GM19025 (cell line): Measurements from ENCODE around the gene C1orf159.
"Not testable (repeated sequence)": the region's sequence is repeated elsewhere in the genome, so short reads cannot be mapped to it uniquely, and the experiment has no call there.

Experiments used
- ATAC-seq: cut with Tn5 transposase; IDR thresholded peaks from one replicate; pipeline ENCODE4 v1.9.1; 2021; ENCODE audit warnings: mild to moderate bottlenecking, low read depth, moderate library complexity; ENCODE audit not compliant: unreplicated experiment

C1orf159 gene

DNA sequence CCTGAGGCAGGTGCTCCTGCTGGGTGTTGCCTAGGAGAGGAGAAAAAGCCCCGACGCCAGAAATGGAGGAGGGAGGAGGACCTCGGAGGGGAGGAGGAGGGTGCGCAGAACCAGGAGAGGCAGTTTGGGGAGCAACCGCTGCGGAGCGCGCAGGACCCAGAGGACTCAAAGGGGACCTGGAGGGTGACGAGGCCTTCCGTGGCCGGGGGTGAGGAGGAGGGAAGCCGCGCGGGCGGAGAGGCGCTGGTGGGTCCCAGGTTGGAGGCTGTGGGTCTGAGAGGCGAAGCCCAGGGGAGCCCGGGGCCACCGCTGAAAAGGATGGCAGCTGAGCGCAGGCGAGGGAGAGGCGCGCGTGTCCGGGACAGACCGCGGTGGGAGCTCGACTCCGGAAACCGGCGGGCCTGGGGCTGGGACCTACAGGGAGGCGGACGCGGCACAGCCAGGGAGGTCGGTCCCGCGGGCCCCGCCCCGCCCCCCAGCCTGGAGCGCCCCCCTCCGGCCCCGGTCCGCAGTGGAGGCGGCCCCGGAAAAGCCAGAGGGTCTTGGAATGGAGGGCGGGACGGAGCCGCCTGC lies 56.9 kb downstream of the C1orf159 start:
- peak; percentile 30 for ATAC-seq

DNA sequence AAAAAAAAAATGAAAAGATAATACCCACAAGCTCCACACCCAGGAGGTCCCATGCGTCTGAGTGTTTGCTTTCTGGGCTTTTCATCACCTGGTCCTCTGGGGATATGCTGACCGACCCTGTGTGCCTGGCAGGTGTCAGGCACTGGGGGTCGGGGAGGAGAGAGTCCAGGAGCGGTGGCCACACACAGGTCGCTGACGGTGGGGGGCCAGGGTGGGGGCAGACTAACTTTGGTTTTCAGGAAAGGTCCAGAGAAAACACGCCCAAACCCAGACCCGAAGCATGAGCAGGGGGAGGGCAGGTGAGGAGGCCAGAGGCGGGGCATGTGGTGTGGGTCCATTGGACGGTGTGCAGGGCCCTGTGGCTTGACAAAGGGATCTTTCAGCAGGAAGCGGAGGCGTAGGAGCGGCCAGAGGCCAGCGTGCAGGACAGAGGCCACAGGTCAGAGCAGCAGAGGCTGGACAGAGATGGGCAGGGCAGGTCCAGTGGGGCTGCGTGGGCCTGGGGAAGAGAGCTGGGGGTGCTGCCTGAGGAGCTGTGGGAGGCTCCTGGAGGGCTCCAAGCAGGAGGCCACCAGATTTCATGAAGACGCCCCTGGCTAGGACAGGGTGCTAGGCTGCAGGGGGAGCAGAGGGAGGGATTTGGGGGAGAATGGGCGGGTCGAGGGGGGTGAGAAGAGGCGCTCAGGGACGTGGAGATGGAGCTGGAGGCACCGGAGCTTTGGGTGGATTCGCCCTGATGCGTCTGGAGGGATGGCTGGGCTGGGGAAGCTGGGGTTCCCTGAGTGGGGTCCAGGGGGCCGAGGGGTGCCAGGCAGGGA lies 57.6 kb downstream of the C1orf159 start:
- ATAC-seq, result no peak

DNA sequence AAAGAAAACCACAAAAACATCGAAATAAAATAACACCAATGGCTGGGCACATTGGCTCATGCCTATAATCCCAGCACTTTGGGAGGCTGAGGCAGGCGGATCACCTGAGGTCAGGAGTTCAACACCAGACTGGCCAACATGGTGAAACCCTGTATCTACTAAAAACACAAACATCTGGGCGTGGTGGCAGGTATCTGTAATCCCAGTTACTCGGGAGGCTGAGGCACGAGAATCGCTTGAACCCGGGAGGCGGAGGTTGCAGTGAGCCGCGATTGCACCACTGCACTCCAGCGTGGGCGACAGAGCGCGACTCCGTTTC lies 58.2 kb downstream of the C1orf159 start:
- not testable (repeated sequence) for ATAC-seq

DNA sequence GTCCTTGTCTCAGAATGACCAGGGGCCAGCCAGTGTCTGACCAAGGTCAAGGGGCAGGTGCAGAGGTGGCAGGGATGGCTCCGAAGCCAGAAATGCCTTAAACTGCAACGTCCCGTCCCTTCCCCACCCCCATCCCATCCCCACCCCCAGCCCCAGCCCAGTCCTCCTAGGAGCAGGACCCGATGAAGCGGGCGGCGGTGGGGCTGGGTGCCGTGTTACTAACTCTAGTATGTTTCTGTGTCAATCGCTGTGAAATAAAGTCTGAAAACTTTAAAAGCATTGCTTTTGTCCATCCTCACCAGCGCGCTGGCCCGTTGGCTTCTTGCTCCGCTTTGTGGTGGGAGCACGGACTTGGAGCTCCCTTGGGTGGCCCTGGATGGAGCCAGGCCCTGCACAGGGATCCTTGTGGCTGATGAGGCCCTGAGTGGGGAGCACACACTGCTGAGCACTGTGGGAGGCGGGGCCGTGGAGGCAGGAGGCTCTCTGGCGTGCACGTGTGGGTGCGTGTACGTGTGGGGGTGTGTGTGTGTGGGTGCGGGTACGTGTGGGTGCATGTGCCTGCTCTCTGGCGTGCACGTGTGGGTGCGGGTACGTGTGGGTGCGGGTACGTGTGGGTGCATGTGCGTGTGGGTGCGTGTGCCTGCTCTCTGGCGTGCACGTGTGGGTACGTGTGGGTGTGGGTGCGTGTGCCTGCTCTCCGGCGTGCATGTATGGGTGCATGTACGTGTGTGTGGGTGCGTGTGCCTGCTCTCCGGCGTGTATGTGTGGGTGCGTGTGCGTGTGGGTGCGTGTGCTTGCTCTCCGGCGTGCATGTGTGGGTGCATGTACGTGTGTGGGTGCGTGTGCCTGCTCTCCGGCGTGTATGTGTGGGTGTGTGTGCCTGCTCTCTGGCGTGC lies 59.8 kb downstream of the C1orf159 start:
- ATAC-seq, result no peak

DNA sequence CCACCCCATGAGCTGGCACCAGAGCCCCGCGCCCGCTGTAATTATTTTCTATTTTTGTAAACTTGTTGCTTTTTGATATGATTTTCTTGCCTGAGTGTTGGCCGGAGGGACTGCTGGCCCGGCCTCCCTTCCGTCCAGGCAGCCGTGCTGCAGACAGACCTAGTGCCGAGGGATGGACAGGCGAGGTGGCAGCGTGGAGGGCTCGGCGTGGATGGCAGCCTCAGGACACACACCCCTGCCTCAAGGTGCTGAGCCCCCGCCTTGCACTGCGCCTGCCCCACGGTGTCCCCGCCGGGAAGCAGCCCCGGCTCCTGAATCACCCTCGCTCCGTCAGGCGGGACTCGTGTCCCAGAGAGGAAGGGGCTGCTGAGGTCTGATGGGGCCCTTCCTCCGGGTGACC lies 60.9 kb downstream of the C1orf159 start:
- no peak for ATAC-seq

DNA sequence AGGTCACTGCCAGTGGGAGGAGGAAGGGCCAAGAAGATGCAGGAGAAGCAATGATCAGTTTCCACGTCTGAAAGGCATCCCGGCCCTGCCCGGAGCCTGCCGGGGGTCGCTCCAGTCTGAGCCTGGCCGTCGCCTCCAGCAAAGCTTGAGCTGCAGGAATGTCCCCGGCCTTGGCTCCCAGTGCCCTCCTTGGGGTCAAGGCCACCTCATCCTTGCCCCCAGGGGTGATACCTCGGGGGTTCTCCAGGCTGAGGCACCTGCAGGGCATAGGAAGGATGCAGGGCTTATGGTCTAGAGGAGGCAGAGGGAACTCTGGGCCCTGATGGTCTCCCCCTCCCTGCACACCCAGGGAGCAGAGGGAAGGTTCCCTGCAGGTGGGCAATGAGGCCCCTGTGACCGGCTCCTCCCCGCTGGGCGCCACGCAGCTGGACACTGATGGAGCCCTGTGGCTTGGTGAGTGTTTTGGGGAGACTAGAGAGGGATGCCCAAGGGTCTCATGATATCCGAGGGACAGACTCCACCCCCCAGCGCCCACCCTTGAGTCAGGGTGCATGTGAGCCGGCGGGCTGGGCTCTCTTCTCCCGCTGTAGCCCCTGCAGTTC lies 61.7 kb downstream of the C1orf159 start:
- ATAC-seq, result no peak

DNA sequence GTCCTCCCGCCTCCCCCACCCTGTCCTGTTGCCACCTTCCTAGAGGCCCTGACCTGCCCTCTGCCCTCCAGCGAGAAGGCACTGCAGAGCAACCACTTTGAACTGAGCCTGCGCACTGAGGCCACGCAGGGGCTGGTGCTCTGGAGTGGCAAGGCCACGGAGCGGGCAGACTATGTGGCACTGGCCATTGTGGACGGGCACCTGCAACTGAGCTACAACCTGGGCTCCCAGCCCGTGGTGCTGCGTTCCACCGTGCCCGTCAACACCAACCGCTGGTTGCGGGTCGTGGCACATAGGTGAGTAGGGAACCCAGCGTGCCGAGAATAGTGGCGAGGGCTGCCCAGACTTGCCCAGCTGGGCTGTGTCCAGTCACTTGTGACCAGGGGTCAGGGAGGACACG lies 62.2 kb downstream of the C1orf159 start:
- no peak for ATAC-seq

DNA sequence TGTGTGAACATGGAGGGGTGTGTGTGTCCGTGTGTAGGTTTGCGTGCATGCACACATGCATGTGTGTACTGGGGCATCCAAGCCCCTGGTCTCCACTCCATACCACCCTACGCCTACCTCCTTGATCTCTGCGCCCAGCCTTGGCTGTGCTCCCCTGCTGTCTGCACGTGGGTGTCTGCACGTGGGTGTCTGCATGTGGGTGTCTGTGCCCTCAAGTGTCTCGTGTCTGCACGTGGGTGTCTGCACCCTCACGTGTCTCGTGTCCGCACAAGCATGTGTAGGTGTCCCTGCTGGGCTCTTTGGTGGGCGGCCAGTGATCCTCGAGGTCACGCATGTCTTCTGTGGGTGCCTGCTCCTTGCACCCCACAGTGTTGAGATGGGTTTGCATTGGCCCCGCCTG lies 62.9 kb downstream of the C1orf159 start:
- no peak for ATAC-seq

DNA sequence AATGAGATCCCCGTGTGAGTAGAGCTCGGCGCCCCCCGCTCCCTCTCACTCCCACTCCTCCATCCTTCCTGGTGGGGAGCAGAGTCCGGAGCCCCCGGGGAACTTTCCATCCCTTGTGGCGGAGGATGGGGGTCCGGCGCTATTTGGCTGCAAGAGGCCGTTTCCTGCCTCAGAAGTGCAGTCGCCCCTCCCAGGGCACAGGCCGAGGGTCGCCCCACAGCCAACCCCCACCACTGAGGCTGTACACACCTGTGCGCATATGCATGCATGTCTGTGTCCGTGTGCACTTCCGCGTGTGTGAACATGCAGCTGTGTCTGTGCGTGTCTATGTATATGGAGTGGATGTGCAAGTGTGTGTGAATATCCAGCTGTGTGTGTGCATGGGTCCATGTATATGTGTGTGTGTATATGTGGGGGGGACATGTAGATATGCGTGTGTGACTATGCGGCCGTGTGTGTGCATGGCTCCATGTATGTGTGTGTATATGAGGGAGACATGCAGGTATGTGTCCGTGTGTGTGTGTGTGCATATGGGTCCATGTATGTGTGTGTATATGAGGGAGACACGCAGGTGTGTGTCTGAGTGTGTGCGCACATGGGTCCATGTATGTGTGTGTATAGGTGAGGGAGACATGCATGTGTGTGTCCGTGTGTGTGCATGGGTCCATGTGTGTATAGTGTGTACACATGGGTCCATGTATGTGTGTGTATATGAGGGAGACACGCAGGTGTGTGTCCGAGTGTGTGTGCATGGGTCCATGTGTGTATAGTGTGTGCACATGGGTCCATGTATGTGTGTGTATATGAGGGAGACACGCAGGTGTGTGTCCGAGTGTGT lies 63.7 kb downstream of the C1orf159 start:
- no peak for ATAC-seq

DNA sequence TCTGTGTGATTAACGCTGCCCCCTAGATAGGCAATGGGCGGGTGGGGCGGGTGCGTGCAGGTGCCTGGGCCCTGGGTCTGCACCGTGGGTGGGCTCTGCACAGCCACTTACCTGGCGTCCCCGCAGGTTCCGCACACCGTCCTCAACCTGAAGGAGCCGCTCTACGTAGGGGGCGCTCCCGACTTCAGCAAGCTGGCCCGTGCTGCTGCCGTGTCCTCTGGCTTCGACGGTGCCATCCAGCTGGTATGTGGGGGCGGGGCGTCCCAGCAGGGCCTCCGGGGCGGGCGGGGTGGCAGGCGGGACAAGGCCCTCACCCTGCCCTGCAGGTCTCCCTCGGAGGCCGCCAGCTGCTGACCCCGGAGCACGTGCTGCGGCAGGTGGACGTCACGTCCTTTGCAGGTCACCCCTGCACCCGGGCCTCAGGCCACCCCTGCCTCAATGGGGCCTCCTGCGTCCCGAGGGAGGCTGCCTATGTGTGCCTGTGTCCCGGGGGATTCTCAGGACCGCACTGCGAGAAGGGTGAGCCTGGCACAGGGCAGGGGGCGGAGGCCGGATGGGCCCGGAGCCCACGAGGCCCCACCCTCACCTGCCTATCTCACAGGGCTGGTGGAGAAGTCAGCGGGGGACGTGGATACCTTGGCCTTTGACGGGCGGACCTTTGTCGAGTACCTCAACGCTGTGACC lies 64.6 kb downstream of the C1orf159 start:
- ATAC-seq, result no peak

DNA sequence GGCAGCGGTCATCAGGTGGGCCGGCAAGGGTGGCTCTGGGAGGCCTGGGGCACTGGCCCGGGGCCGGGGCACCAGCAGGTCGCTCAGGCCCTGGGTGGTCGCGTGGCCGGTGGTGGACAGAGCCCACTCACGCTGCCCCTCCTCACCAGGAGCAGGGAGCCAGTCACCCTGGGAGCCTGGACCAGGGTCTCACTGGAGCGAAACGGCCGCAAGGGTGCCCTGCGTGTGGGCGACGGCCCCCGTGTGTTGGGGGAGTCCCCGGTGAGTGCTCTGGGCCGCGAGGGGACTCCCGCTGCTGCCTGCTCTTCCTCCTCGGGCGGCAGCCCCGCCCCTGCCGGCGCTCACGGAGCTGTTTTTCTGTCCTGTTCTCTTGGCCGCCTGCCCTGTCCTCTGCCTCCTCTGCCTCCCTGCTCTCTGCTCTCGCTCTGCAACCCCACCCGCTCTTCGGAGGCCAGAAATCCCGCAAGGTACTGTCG lies 65.3 kb downstream of the C1orf159 start:
- no peak for ATAC-seq

DNA sequence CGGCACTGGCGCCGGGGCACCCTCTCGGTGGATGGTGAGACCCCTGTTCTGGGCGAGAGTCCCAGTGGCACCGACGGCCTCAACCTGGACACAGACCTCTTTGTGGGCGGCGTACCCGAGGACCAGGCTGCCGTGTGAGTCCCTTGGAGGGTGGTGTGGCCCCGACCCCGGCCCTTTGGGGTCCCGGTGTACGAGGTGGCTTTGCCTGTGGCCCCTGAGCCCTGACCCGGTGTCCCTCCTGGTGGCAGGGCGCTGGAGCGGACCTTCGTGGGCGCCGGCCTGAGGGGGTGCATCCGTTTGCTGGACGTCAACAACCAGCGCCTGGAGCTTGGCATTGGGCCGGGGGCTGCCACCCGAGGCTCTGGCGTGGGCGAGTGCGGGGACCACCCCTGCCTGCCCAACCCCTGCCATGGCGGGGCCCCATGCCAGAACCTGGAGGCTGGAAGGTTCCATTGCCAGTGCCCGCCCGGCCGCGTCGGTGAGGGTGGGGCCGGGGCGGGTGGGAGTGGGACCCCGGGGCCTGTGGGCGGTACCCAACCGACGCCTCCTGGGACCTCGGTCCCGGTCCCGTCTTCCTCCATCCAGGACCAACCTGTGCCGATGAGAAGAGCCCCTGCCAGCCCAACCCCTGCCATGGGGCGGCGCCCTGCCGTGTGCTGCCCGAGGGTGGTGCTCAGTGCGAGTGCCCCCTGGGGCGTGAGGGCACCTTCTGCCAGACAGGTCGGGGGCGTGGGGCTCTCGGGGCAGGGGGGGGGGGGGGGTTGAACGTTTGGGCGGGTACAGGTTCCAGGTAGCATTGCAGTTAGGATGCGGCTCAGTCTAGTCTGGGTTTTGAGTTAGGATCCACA lies 66.3 kb downstream of the C1orf159 start:
- no peak for ATAC-seq

DNA sequence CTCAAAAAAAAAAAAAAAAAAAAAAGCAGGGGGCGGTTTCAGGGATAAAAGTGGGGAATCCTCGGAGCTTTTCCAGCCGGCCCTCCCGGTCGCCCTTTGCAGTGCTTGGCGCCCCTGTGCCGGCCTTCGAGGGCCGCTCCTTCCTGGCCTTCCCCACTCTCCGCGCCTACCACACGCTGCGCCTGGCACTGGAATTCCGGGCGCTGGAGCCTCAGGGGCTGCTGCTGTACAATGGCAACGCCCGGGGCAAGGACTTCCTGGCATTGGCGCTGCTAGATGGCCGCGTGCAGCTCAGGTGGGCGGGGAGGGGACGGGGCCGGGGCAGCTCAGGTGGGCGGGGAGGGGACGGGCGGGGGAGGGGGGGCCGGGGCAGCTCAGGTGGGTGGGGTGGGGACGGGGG lies 67.1 kb downstream of the C1orf159 start:
- ATAC-seq, result no peak

DNA sequence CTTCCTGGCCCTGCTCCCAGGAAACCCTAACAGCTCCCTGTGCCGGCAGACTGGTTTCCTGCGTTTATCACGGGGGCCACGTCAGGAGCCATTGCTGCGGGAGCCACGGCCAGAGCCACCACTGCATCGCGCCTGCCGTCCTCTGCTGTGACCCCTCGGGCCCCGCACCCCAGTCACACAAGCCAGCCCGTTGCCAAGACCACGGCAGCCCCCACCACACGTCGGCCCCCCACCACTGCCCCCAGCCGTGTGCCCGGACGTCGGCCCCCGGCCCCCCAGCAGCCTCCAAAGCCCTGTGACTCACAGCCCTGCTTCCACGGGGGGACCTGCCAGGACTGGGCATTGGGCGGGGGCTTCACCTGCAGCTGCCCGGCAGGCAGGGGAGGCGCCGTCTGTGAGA lies 67.9 kb downstream of the C1orf159 start:
- no peak for ATAC-seq

DNA sequence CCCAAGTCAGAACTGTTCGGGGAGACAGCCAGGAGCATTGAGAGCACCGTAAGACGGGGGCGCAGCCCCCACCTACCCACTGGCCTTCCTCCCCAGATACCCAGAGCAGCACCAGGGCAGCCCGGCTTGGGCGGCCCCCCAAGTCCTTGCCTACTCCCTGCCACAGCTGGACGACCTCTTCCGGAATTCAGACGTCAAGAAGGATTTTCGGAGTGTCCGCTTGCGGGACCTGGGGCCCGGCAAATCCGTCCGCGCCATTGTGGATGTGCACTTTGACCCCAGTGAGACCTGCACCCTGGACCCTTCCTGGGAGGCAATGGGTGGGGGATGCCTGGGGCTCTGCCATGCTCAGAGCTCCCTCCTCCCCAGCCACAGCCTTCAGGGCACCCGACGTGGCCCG lies 68.5 kb downstream of the C1orf159 start:
- no peak for ATAC-seq

DNA sequence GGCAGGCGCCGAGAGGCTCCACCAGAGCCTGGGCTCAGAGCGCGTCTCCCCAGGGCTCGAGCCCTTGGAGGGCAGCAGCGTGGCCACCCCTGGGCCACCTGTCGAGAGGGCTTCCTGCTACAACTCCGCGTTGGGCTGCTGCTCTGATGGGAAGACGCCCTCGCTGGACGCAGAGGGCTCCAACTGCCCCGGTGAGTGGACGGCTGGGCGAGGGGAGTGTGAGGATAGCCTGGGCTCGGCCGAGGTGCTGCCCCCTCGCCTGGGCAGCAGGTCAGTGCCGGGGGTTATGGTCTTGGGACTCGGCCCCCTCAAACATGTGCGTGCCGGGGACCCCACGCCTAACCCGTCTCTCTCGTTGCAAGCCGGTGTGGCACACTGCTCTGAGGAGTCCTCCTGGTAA lies 69.1 kb downstream of the C1orf159 start:
- no peak for ATAC-seq

DNA sequence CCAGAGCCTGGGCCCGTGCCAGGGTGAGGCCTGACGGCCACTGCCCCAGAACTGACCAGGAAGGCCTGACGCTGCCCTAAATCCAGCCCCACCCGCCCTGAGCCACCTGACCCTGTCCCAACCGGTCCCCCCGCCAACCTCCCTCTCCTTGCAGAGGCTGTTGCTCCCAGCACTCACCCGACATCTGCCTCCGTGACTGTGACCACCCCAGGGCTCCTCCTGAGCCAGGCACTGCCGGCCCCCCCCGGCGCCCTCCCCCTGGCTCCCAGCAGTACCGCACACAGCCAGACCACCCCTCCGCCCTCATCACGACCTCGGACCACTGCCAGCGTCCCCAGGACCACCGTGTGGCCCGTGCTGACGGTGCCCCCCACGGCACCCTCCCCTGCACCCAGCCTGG lies 69.6 kb downstream of the C1orf159 start:
- no peak for ATAC-seq

DNA sequence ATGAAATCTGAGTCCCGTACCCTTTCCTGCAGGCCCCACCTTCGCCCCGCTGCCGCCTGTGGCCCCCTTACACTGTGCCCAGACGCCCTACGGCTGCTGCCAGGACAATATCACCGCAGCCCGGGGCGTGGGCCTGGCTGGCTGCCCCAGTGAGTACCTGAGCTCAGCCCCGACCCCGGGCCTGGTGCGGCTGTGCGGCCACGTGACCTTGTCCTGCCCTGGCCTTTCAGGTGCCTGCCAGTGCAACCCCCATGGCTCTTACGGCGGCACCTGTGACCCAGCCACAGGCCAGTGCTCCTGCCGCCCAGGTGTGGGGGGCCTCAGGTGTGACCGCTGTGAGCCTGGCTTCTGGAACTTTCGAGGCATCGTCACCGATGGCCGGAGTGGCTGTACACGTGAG lies 70.8 kb downstream of the C1orf159 start:
- ATAC-seq, result no peak
